Stimulated activated CD4-positive, alpha-beta T cell treated with anti-CD3 and anti-CD28 coated beads, TNF-alpha, amount 100 ng/mL, for 48 hours (primary cell): ENCODE measurements around the gene PPP1R8.
A peak's percentile ranks its signal among the peaks of the same experiment; 100 is the strongest.
"Not testable (repeated sequence)": the region's sequence is repeated elsewhere in the genome, so short reads cannot be mapped to it uniquely, and the experiment has no call there.

Source experiments
- DNase-seq, 3 donors: peaks; one replicate each; pipeline ENCODE4 v3.0.0-alpha.2; 2020; ENCODE audit warnings: low read depth in 3 of 3

Gene PPP1R8

DNA sequence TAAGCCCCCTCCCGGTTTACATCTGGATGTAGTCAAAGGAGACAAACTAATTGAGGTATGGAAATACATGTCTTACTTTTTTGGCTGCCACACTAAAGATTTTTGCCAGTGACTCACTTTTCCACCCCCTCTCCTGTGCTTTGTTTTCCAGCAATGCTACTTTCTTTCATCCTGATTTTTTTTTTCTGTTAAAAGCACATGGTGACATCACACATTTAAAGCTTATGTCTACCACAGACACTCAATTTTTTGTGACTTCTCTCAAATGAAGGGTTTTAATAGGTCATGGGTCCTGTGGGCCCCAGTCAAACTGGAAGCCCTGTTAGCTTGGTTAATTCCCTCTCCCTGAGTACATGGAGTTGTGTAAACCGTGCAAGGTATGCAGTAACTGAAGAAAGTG is 2.2 kb downstream of the PPP1R8 start:
- no peak for DNase-seq

GRCh38 chr1:27833470-27833869 is 2.9 kb downstream of the PPP1R8 start:
- DNase-seq: no peak

DNA sequence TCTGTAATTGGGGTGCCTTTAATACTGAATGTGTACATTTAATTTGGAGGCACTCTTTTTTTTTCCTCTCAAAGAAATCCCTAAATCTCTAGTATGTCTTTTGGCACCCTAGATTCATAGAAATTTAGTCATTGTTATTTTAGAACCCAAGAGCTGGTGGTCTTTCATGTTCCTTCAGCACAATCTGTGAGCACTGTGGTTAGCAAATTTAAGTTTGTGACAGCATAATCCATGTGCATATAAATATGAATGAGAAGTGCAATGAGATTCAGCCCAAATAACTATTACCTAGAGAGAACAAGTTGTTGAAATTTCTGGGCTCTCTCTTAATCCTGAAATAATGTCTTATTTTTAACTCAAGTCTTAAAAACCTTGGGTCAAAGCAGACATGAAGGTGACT is 4.5 kb downstream of the PPP1R8 start:
- DNase-seq: no peak

GRCh38 chr1:27835501-27835900 is 4.9 kb downstream of the PPP1R8 start:
- DNase-seq: no peak

DNA sequence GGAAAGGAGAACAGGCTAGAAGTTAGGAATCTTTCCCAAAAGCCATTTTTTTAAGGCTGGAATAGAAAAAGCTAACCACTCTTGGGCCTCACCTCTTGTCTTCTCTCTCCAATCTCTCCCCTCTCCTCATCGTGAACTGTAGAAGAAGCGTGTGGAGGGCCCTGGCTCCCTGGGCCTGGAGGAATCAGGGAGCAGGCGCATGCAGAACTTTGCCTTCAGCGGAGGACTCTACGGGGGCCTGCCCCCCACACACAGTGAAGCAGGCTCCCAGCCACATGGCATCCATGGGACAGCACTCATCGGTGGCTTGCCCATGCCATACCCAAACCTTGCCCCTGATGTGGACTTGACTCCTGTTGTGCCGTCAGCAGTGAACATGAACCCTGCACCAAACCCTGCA is 19.4 kb downstream of the PPP1R8 start:
- no peak for DNase-seq

DNA sequence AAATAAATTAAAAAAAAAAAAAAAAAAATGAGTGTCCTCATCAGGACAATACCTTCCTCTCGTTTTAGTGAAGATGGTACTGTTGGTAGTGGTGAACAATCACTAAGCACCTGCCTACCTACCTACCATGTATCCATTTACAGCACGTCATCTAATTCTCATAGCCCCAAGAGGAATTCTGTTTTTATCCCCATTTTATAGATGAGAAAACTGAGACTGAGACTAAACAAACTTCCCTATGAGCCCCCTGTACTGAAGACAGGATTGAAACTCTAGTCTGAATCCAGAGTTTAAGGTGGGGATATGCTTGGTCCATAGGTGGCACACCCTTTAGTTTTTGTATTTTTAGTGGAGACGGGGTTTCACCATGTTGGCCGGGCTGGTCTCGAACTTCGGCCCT is 24.5 kb downstream of the PPP1R8 start:
- DNase-seq: no peak

DNA sequence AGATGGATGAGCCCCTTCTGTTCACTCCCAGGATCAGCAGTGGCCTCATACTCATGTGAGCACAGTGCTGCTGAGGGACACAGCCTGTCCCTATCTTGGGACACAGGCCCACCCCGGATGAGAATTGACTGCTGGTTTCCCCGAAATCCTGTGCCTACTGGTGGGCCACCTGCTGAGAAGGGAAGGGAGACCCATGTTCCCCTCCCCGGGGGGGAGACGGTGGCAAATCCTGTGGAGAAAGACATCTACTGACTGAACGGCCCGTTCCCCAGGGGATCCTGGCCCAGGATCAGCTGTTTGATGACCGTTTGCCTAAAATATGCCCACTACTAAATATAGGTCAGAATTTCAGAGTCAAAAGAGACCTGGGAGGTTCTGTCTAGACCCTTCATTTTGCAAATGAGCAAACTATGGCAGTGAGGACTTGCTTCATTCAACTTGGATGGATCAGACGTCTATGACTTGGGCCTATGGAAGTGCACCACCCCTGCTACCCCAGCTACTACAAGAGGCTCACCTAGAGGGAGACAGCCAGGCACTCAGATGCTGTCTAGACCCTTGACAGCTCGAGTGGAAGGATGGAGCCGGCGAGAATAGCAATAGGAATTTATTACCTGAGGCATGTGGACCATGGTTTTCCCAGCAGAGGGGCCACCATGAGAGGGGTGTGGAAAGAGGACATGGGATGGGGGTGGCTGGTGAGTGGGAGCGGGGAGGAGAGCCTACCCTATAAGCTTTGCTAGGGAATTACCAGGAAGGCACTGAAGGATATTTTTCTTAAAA is 26.2 kb downstream of the PPP1R8 start:
- DNase-seq: no peak

GRCh38 chr1:27857552-27857951 is 27.0 kb downstream of the PPP1R8 start:
- DNase-seq: not testable (repeated sequence)

DNA sequence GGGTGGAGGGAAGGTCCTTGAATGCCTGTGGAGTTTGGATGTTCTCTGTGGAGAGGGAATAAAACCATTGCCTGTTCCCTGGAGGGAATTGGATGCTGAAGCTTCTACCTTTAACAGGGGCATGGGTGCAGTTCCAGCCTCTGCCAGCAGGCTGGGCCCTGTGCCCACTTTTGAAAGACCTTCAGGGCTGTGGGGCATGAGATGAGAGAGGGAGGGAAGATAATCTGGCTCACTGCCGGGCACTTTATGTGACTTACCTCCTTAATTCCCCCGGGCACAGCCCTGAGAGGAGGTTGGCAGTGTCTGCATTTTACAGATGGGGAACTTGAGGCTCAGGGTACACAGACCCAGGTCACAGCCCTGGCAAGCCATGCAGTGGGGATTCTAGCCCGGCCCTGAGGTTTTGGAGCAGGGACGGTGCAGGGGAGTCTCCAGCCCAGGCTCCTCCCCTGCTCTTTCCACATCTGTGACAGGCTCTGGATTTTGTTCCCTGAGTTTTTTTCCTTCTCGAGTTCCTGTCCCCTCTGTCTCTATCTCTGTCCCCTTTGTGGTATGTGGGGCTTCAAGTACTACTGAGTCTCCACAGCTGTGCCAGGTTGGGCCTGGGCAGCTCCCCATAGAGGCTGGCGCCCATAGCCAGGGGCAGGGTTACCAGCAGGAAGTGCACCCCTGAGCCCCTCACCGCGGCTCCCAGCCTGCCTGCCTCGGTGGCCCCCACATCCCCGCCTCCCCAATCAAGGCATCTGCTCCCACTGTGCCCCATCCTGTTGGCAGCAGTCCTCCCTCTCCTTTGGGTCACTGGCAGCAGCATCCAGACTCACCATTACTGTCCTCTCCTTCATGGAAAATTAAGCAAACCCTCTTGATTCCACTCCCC is 27.7 kb downstream of the PPP1R8 start:
- peak; percentile 68 to 76 (median 69) for DNase-seq

- no peak for DNase-seq
Observed at GRCh38 chr1:27858949-27859576, 28.5 kb downstream of the PPP1R8 start.

- no peak for DNase-seq
Observed at GRCh38 chr1:27861436-27861835, 30.9 kb downstream of the PPP1R8 start.

- DNase-seq: no peak
Observed at GRCh38 chr1:27862004-27862403, 31.4 kb downstream of the PPP1R8 start.

- no peak for DNase-seq
Observed at GRCh38 chr1:27862671-27863537, 32.3 kb downstream of the PPP1R8 start.

GRCh38 chr1:27863538-27863915 is 32.9 kb downstream of the PPP1R8 start:
- no peak for DNase-seq

GRCh38 chr1:27864264-27864895 is 33.8 kb downstream of the PPP1R8 start:
- DNase-seq: no peak

- no peak for DNase-seq
Observed at GRCh38 chr1:27865821-27866220, 35.2 kb downstream of the PPP1R8 start.

DNA sequence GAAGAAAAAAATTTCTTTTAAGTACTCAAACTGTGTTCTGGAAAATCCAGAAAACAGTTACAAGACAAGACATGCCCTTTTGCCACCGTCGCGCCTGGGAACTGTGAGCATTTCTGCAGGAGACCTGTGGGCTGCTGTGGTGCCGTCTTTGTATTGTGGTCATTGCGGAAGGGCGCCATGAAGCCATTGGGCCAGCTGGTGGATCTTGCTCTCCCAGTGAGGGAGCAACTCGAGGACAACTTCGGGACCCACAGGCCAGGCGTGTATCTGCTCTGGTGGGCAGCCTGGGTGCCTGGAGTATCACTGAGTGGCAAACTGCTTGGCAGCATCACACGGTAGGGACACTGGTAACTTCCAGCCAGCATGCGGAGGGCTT is 38.0 kb downstream of the PPP1R8 start:
- DNase-seq: no peak

GRCh38 chr1:27868932-27869718 is 38.5 kb downstream of the PPP1R8 start:
- peak; percentile 36 to 47 (median 37) for DNase-seq

DNA sequence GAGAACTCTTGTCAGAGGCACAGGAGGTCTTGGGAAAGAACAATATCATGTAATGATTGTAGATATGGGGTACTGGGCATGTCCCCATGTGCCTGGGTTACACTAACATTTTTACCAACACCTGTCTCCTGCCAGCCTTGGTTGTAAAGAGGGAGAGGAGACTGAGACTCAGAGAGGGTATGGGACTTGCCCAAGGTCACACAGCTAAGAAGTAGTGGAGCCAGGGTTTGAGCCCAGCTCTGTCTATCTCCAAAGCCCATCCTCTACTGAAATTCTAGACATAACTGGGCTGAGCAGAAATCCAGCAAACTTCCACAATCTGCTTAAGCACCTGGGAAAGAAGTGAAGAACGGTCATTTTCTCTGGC is 39.1 kb downstream of the PPP1R8 start:
- DNase-seq: no peak

GRCh38 chr1:27871076-27871475 is 40.5 kb downstream of the PPP1R8 start:
- not testable (repeated sequence) for DNase-seq
